B cell (primary cell): ENCODE data around the gene DLD. TPM values are rescaled to one million over a fixed set of nuclear protein-coding genes. Genes with fewer than 3 reads are reported as not detected.

Experiments used
- ATAC-seq: fragments of 200-7000 bp; cut with Tn5 transposase; one replicate; pipeline ENCODE4 v1.10.0; 2021; ENCODE audit warnings: low read depth, mild to moderate bottlenecking, moderate number of reproducible peaks, moderate library complexity
- CTCF ChIA-PET: fragments of 350-600 bp; sonication (Branson Sonifier 250); formaldehyde crosslinking; loops from one replicate; lab custom pipeline; 2021; ENCODE audit warnings: antibody characterized with exemption, inconsistent platforms; lab: Charles Lee
- POLR2A ChIA-PET: fragments of 350-600 bp; sonication (Branson Sonifier 250); formaldehyde crosslinking; loops from one replicate; lab custom pipeline; 2021; ENCODE audit warnings: antibody characterized with exemption; lab: Charles Lee
- DNase-seq: peaks from one replicate; pipeline ENCODE4 v3.0.0; 2013
- H2AFZ ChIP-seq: 2 replicates; pipeline ENCODE4 v1.6.1; 2012; ENCODE audit warnings: mild to moderate bottlenecking, low read depth, low read length; ENCODE audit not compliant: insufficient read depth, poor library complexity, severe bottlenecking
- H3K27ac ChIP-seq, 2 donors: 1 replicate in 1 of 2; 2 replicates in 1 of 2; pipeline ENCODE4 v1.5.1; 2012 to 2013; ENCODE audit warnings: low read length in 2 of 2, mild to moderate bottlenecking in 2 of 2, moderate library complexity in 1 of 2
- H3K27me3 ChIP-seq, 4 experiments: fragments of 200-600 bp in 1 of 4; sonication (generic) in 1 of 4; replicated peaks in 1 of 4; 1 replicate in 2 of 4; 2 replicates in 2 of 4; pipeline versions ENCODE4 v1.6.1 to v1.7.0; 2013 to 2016; ENCODE audit warnings: low read length in 3 of 4, mild to moderate bottlenecking in 2 of 4, mixed read lengths in 1 of 4, moderate library complexity in 1 of 4; ENCODE audit not compliant: insufficient read depth in 4 of 4, control insufficient read depth in 3 of 4; ENCODE audit errors: control extremely low read depth in 1 of 4
- H3K36me3 ChIP-seq, 2 experiments: replicated peaks in 1 of 2; 1 replicate in 1 of 2; 2 replicates in 1 of 2; pipeline versions ENCODE4 v1.6.1 to v1.7.1; 2013; ENCODE audit warnings: low read length in 1 of 2; ENCODE audit not compliant: insufficient read depth in 2 of 2, control insufficient read depth in 1 of 2; ENCODE audit errors: control extremely low read depth in 1 of 2, extremely low read depth in 1 of 2
- H3K4me1 ChIP-seq, 2 donors: fragments of 200-600 bp in 1 of 2; sonication (generic) in 1 of 2; 1 replicate in 1 of 2; 2 replicates in 1 of 2; pipeline versions ENCODE4 v1.5.1 to v1.6.1; 2013 to 2017; ENCODE audit warnings: low read length in 2 of 2; ENCODE audit not compliant: control insufficient read depth in 2 of 2, insufficient read depth in 2 of 2
- H3K4me2 ChIP-seq: replicated peaks from 2 replicates; pipeline ENCODE3; 2012; ENCODE audit warnings: mild to moderate bottlenecking, low read depth, low read length; ENCODE audit not compliant: poor library complexity, severe bottlenecking
- H3K4me3 ChIP-seq, 5 experiments: fragments of 200-600 bp in 1 of 5; sonication (generic) in 1 of 5; 1 replicate in 3 of 5; 2 replicates in 2 of 5; pipeline versions ENCODE4 v1.5.1 to v1.7.0; 2011 to 2016; ENCODE audit warnings: low read length in 4 of 5, mild to moderate bottlenecking in 4 of 5, low read depth in 2 of 5, control low read depth in 1 of 5, moderate library complexity in 1 of 5; ENCODE audit not compliant: insufficient read depth in 1 of 5; ENCODE audit errors: control extremely low read depth in 1 of 5, extremely low read depth in 1 of 5
- H3K79me2 ChIP-seq: fragments of 200-600 bp; sonication (generic); one replicate; pipeline ENCODE4 v1.6.0; 2016; ENCODE audit warnings: low read length; ENCODE audit not compliant: control insufficient read depth, insufficient read depth
- H3K9ac ChIP-seq: fragments of 200-600 bp; sonication (generic); 2 replicates; pipeline ENCODE4 v1.6.1; 2017; ENCODE audit warnings: mild to moderate bottlenecking, low read length, moderate library complexity
- H3K9me3 ChIP-seq, 3 donors: one replicate each; pipeline versions ENCODE4 v1.6.1 to v1.7.1; 2013; ENCODE audit warnings: low read length in 2 of 3; ENCODE audit not compliant: control insufficient read depth in 2 of 3, insufficient read depth in 1 of 3; ENCODE audit errors: control extremely low read depth in 1 of 3
- H4K20me1 ChIP-seq: 2 replicates; pipeline ENCODE4 v1.6.0; 2012; ENCODE audit warnings: mild to moderate bottlenecking, low read length; ENCODE audit not compliant: insufficient read depth, control insufficient read depth, poor library complexity, severe bottlenecking
- H3K27ac Mint-ChIP-seq: one replicate; pipeline ENCODE4 v1.8.0; 2021; ENCODE audit warnings: mixed read lengths
- H3K27me3 Mint-ChIP-seq: one replicate; pipeline ENCODE4 v1.8.0; 2021; ENCODE audit warnings: mixed read lengths
- H3K4me1 Mint-ChIP-seq: one replicate; pipeline ENCODE4 v1.8.0; 2021; ENCODE audit warnings: mixed read lengths
- H3K4me3 Mint-ChIP-seq: one replicate; pipeline ENCODE4 v1.8.0; 2021; ENCODE audit warnings: mixed read lengths
- H3K9me3 Mint-ChIP-seq: one replicate; pipeline ENCODE4 v1.8.0; 2022; ENCODE audit warnings: mixed read lengths; ENCODE audit not compliant: insufficient read depth
- EZH2 ChIP-seq: IDR thresholded peaks from 2 replicates; pipeline ENCODE4 v1.6.1; 2012; ENCODE audit warnings: borderline replicate concordance, low read depth, mild to moderate bottlenecking, moderate library complexity, low read length; ENCODE audit not compliant: insufficient read depth, poor library complexity, severe bottlenecking
- WGBS: methylation state at CpG from one replicate; pipeline ENCODE4 v1.1.5; 2013; ENCODE audit warnings: missing lambda C conversion rate; ENCODE audit not compliant: insufficient coverage; 5-methylcytosine and 5-hydroxymethylcytosine counted together
- intact Hi-C: fragments of 100-400 bp; cut with micrococcal nuclease; formaldehyde crosslinking; loops from one replicate; pipeline ENCODE4 v1.10.0; 2022
- polyA plus RNA-seq: library from polyadenylated mRNA; depleted of rRNA; stranded (reverse); fragments of >200 nt; gene quantifications from 2 replicates; pipeline ENCODE4 v1.2.3, GENCODE V29; 2012
- total RNA-seq, 2 donors: library from RNA; stranded (reverse); fragments of 120-200 nt in 1 of 2; gene quantifications; 1 replicate in 1 of 2; 2 replicates in 1 of 2; pipeline versions ENCODE4 v1.2.3 to v1.2.4, GENCODE V29; 2013 to 2022
- TF ChIP-seq, protein P1 (sequence below): fragments of 200-600 bp; IDR thresholded peaks from one replicate; pipeline ENCODE4 v1.8.0; 2022; ENCODE audit warnings: antibody characterized with exemption, mild to moderate bottlenecking

Gene DLD
- total and polyA plus RNA-seq, 2 donors (not counting 1 experiment from before 2014, with no cell fraction given) = 26.7 to 47.9 TPM

DNA sequence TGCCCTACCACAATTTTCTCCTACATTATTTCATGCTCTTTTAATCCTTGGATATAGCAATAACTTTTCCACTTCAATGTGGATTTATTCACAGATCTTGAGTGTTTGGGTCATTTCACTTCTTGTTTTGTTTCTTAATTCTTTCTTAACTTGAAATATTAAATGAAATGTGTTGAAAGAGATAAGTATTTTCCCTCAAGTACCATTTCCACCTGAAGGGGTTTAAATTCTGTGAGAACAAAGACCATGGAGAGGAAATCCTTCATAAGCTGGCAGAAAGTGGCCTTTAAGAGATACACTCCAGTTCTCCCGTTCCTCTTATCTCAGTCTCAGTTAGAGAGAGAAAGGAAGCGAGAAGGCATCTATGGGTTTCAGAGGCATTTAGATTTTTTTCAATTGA, 14.1 kb upstream of the DLD start:
- H3K4me2 ChIP-seq = no peak overlapping the region
- ChIA-PET CTCF (interaction anchor here (0.7 to 7.9 kb wide), 6 partner anchors 8 to 480 kb away, joined by 3 to 75 read pairs (median 4); partner anchors contain the start of gene DLD), POLR2A (no interaction called here)
- Mint-ChIP-seq H3K4me1 (peaks cover 4% of the 10 kb centered on the region), H3K27ac (no peak overlapping the region), H3K4me3 (no peak overlapping the region), H3K27me3 (peaks cover 22% of the 10 kb centered on the region), H3K9me3 (no peaks in the 10 kb centered on the region)
- H3K36me3 ChIP-seq = no peaks in the 10 kb centered on the region
- H3K4me3 ChIP-seq = no peak overlapping the region
- H2AFZ ChIP-seq = no peak overlapping the region
- no peaks in the 10 kb centered on the region for H3K9me3 ChIP-seq
- peaks cover 0 to 4% (median 0%) of the 10 kb centered on the region in 4 experiments for H3K27me3 ChIP-seq
- DNase-seq (no peak), ATAC-seq (no peak)
- H4K20me1 ChIP-seq = no peaks in the 10 kb centered on the region
- intact Hi-C loops = loop anchor here (5.0 kb wide), 1 partner anchor 1085 kb away; no protein-coding TSS in a partner anchor
- no peak for TF ChIP-seq EZH2
- TF ChIP-seq, protein P1, sequence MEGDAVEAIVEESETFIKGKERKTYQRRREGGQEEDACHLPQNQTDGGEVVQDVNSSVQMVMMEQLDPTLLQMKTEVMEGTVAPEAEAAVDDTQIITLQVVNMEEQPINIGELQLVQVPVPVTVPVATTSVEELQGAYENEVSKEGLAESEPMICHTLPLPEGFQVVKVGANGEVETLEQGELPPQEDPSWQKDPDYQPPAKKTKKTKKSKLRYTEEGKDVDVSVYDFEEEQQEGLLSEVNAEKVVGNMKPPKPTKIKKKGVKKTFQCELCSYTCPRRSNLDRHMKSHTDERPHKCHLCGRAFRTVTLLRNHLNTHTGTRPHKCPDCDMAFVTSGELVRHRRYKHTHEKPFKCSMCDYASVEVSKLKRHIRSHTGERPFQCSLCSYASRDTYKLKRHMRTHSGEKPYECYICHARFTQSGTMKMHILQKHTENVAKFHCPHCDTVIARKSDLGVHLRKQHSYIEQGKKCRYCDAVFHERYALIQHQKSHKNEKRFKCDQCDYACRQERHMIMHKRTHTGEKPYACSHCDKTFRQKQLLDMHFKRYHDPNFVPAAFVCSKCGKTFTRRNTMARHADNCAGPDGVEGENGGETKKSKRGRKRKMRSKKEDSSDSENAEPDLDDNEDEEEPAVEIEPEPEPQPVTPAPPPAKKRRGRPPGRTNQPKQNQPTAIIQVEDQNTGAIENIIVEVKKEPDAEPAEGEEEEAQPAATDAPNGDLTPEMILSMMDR = no peak
- 83% methylated on average over 1 of the region's 2 CpGs for WGBS
- H3K79me2 ChIP-seq = no peaks in the 10 kb centered on the region
- no peaks in the 10 kb centered on the region for H3K4me1 ChIP-seq
- H3K27ac ChIP-seq = no peak overlapping the region
- H3K9ac ChIP-seq = no peak overlapping the region

DNA sequence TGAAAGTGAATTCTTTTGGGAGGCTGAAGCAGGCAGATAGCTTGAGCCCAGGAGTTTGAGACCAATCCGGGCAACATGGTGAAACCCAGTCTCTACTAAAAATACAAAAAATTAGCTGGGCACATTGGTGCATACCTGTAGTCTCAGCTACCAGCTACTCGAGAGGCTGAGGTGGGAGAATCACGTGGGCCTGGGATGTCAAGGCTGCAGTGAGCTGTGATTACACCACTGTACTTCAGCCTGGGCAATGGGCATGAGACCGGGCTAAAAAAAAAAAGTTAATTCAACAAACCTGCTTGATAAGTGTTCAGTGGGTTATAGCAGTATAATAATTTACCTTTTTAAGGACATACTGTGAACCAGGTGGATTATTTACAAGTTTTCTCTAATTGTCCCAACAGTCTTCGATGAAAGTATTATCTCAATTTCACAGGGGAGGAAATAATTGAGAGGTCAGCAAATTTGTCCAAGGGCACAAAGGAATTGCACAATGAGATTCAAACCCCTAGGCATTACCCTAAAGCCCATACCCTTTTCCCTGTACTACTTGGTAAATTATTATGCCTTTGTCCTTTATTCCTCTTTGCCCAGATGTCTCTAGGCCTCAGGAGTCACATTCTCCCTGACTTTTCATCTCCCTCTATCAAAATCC, 13.1 kb upstream of the DLD start:
- H3K9ac ChIP-seq = no peak overlapping the region
- H4K20me1 ChIP-seq = no peaks in the 10 kb centered on the region
- TF ChIP-seq EZH2 = no peak
- TF ChIP-seq, protein P1 = no peak
- WGBS = 87% methylated on average over 2 of the region's 5 CpGs
- Mint-ChIP-seq H3K27me3 (peaks cover 31% of the 10 kb centered on the region), H3K27ac (no peak overlapping the region), H3K9me3 (no peaks in the 10 kb centered on the region), H3K4me1 (peaks cover 4% of the 10 kb centered on the region), H3K4me3 (no peak overlapping the region)
- H3K27me3 ChIP-seq = peaks cover 0 to 11% (median 3%) of the 10 kb centered on the region in 4 experiments
- no peaks in the 10 kb centered on the region for H3K4me1 ChIP-seq
- H3K27ac ChIP-seq = no peak overlapping the region
- no peak overlapping the region for H3K4me3 ChIP-seq
- intact Hi-C loops = loop anchor here (5.0 kb wide), 1 partner anchor 1086 kb away; no protein-coding TSS in a partner anchor
- no peak for DNase-seq
- H2AFZ ChIP-seq = no peak overlapping the region
- H3K36me3 ChIP-seq = no peaks in the 10 kb centered on the region
- H3K9me3 ChIP-seq = no peaks in the 10 kb centered on the region
- POLR2A ChIA-PET = no interaction called here
- no peak overlapping the region for H3K4me2 ChIP-seq
- H3K79me2 ChIP-seq = no peaks in the 10 kb centered on the region
- ATAC-seq = no peak
- CTCF ChIA-PET = interaction anchor here (1.6 to 7.9 kb wide), 3 partner anchors 9 to 415 kb away, joined by 5 to 75 read pairs (median 36); partner anchors contain the start of gene DLD
